HG02884 (cell line): ENCODE measurements around the gene NTRK1.

ENCODE experiments used
- ATAC-seq: cut with Tn5 transposase; IDR thresholded peaks from one replicate; pipeline ENCODE4 v1.9.1; 2021; ENCODE audit warnings: mild to moderate bottlenecking, moderate library complexity; ENCODE audit not compliant: unreplicated experiment

The NTRK1 gene

GRCh38 chr1:156854634-156855033, 6.0 kb upstream of the NTRK1 start:
- ATAC-seq: no peak

- no peak for ATAC-seq
These were observed 4.3 kb upstream of the NTRK1 start for GRCh38 chr1:156856282-156856785.

- ATAC-seq: no peak
These were observed 3.1 kb upstream of the NTRK1 start for GRCh38 chr1:156857532-156857931.

- no peak for ATAC-seq
These were observed 2.1 kb upstream of the NTRK1 start for GRCh38 chr1:156858555-156858956.

- no peak for ATAC-seq
These were observed 1.6 kb upstream of the NTRK1 start, which contains the start of gene INSRR for GRCh38 chr1:156858959-156859522. TSS of gene INSRR (minus strand) at chr1:156859117. CDS start at chr1:156858621, 496 bp downstream.

GRCh38 chr1:156859523-156860112, 1.0 kb upstream of the NTRK1 start:
- ATAC-seq: no peak

- no peak for ATAC-seq
These were observed 495 bp upstream of the NTRK1 start for GRCh38 chr1:156860113-156860627.

- no peak for ATAC-seq
These were observed 1.9 kb downstream of the NTRK1 start for GRCh38 chr1:156862584-156862983.

GRCh38 chr1:156862997-156863599, 2.4 kb downstream of the NTRK1 start:
- no peak for ATAC-seq

GRCh38 chr1:156863631-156864030, 3.0 kb downstream of the NTRK1 start:
- ATAC-seq: no peak

GRCh38 chr1:156864796-156865195, 4.1 kb downstream of the NTRK1 start:
- no peak for ATAC-seq

GRCh38 chr1:156865258-156865657, 4.6 kb downstream of the NTRK1 start:
- ATAC-seq: no peak

GRCh38 chr1:156865865-156866248, 5.2 kb downstream of the NTRK1 start:
- no peak for ATAC-seq

- ATAC-seq: no peak
These were observed 5.7 kb downstream of the NTRK1 start for GRCh38 chr1:156866249-156866909.

GRCh38 chr1:156868341-156868740, 7.7 kb downstream of the NTRK1 start:
- no peak for ATAC-seq

GRCh38 chr1:156869455-156869854, 8.8 kb downstream of the NTRK1 start:
- no peak for ATAC-seq

GRCh38 chr1:156873659-156874058, 13.0 kb downstream of the NTRK1 start:
- no peak for ATAC-seq

GRCh38 chr1:156874142-156874541, 13.5 kb downstream of the NTRK1 start:
- ATAC-seq: no peak

- no peak for ATAC-seq
These were observed 14.1 kb downstream of the NTRK1 start for GRCh38 chr1:156874572-156875340.

- ATAC-seq: no peak
These were observed 14.6 kb downstream of the NTRK1 start for GRCh38 chr1:156875341-156875615.

- no peak for ATAC-seq
These were observed 15.6 kb downstream of the NTRK1 start for GRCh38 chr1:156876281-156876680.
